IMR-90 (cell line): Measurements from ENCODE around the gene BEGAIN. TPM values are rescaled to one million over a fixed set of nuclear protein-coding genes. Genes with fewer than 3 reads are reported as not detected.

Source experiments
- ATAC-seq: fragments of 200-7000 bp; cut with Tn5 transposase; 2 replicates; pipeline ENCODE4 v1.9.1; 2020; ENCODE audit warnings: low read depth, mild to moderate bottlenecking, moderate library complexity
- BruUV-seq: library from RNA; stranded (reverse); fragments of 400-500 nt; replicated peaks from 2 replicates; lab custom pipeline; 2021; lab: Mats Ljungman, UMichigan
- CTCF ChIA-PET: fragments of 300-600 bp; formaldehyde crosslinking; extraction: SDS; loops from one replicate; lab custom pipeline; 2021; ENCODE audit warnings: antibody characterized with exemption; lab: Yijun Ruan, JAX
- POLR2A ChIA-PET: fragments of 300-600 bp; sonication (Branson Sonifier 250); formaldehyde crosslinking; loops from one replicate; lab custom pipeline; 2022; ENCODE audit warnings: antibody characterized with exemption; ENCODE audit not compliant: unreplicated experiment; lab: Charles Lee
- DNase-seq: peaks from one replicate; pipeline ENCODE4 v3.0.0; 2013
- H2AFZ ChIP-seq: replicated peaks from 2 replicates; pipeline ENCODE3; 2013; ENCODE audit warnings: low read length, mild to moderate bottlenecking; ENCODE audit not compliant: poor library complexity
- H2AK5ac ChIP-seq: 2 replicates; pipeline ENCODE4 v1.6.1; 2013; ENCODE audit warnings: low read depth, low read length, inconsistent platforms
- H2AK9ac ChIP-seq: replicated peaks from 2 replicates; pipeline ENCODE3; 2013; ENCODE audit warnings: mild to moderate bottlenecking, low read depth, low read length, moderate library complexity; ENCODE audit not compliant: poor library complexity
- H2BK120ac ChIP-seq: 2 replicates; pipeline ENCODE4 v1.6.1; 2013; ENCODE audit warnings: low read depth, low read length, inconsistent platforms
- H2BK15ac ChIP-seq: 3 replicates; pipeline ENCODE4 v1.6.1; 2013; ENCODE audit warnings: low read depth, low read length, inconsistent platforms
- H2BK20ac ChIP-seq: 2 replicates; pipeline ENCODE4 v1.6.1; 2013; ENCODE audit warnings: low read depth, mild to moderate bottlenecking, inconsistent platforms, low read length, moderate library complexity
- H2BK5ac ChIP-seq: 2 replicates; pipeline ENCODE4 v1.6.1; 2013; ENCODE audit warnings: mild to moderate bottlenecking, low read depth, low read length, inconsistent platforms; ENCODE audit not compliant: poor library complexity, severe bottlenecking
- H3K14ac ChIP-seq: replicated peaks from 2 replicates; pipeline ENCODE4 v1.6.1; 2013; ENCODE audit warnings: low read depth, low read length, inconsistent platforms
- H3K18ac ChIP-seq: 2 replicates; pipeline ENCODE4 v1.6.1; 2013; ENCODE audit warnings: low read depth, low read length, control low read depth
- H3K23ac ChIP-seq: 2 replicates; pipeline ENCODE4 v1.6.1; 2013; ENCODE audit warnings: low read depth, low read length, inconsistent platforms
- H3K27ac ChIP-seq: 2 replicates; pipeline ENCODE4 v1.5.1; 2013; ENCODE audit warnings: mild to moderate bottlenecking, control low read depth, low read length; ENCODE audit not compliant: insufficient read depth
- H3K27me3 ChIP-seq: 2 replicates; pipeline ENCODE4 v1.6.1; 2013; ENCODE audit warnings: low read length; ENCODE audit not compliant: control insufficient read depth, insufficient read depth
- H3K36me3 ChIP-seq: 2 replicates; pipeline ENCODE4 v1.6.1; 2013; ENCODE audit warnings: low read length, mixed read lengths; ENCODE audit not compliant: control insufficient read depth, insufficient read depth
- H3K4ac ChIP-seq: 2 replicates; pipeline ENCODE4 v1.6.1; 2013; ENCODE audit warnings: low read depth, low read length, inconsistent platforms
- H3K4me1 ChIP-seq: 2 replicates; pipeline ENCODE4 v1.6.1; 2013; ENCODE audit warnings: low read length, mixed read lengths; ENCODE audit not compliant: control insufficient read depth, insufficient read depth
- H3K4me2 ChIP-seq: 2 replicates; pipeline ENCODE4 v1.6.1; 2013; ENCODE audit warnings: low read depth, mild to moderate bottlenecking, control low read depth, low read length, moderate library complexity
- H3K4me3 ChIP-seq: 2 replicates; pipeline ENCODE4 v1.5.1; 2013; ENCODE audit warnings: low read depth, mild to moderate bottlenecking, control low read depth, low read length, moderate library complexity; ENCODE audit not compliant: insufficient read depth
- H3K56ac ChIP-seq: 2 replicates; pipeline ENCODE4 v1.6.1; 2013; ENCODE audit warnings: low read length, inconsistent platforms; ENCODE audit not compliant: insufficient read depth; ENCODE audit errors: extremely low read depth
- H3K79me1 ChIP-seq, 2 experiments: 2 replicates each; pipeline ENCODE4 v1.6.1; 2013; ENCODE audit warnings: low read length in 2 of 2, inconsistent platforms in 1 of 2, low read depth in 1 of 2
- H3K9ac ChIP-seq: 2 replicates; pipeline ENCODE4 v1.6.1; 2013; ENCODE audit warnings: low read depth, low read length, control low read depth
- H3K9me1 ChIP-seq: 2 replicates; pipeline ENCODE4 v1.6.1; 2013; ENCODE audit warnings: low read length, inconsistent platforms; ENCODE audit not compliant: insufficient read depth
- H3K9me3 ChIP-seq: 2 replicates; pipeline ENCODE4 v1.6.1; 2013; ENCODE audit warnings: low read length; ENCODE audit not compliant: control insufficient read depth, insufficient read depth
- H4K20me1 ChIP-seq: 2 replicates; pipeline ENCODE4 v1.6.1; 2013; ENCODE audit warnings: low read length, inconsistent platforms; ENCODE audit not compliant: insufficient read depth
- H4K5ac ChIP-seq: 2 replicates; pipeline ENCODE4 v1.6.1; 2013; ENCODE audit warnings: mild to moderate bottlenecking, low read depth, low read length, control low read depth
- H4K8ac ChIP-seq, 2 experiments: 2 replicates each; pipeline ENCODE4 v1.6.1; 2013; ENCODE audit warnings: low read depth in 2 of 2, low read length in 2 of 2, control low read depth in 1 of 2, inconsistent platforms in 1 of 2
- H4K91ac ChIP-seq: 2 replicates; pipeline ENCODE4 v1.6.1; 2013; ENCODE audit warnings: low read depth, low read length, inconsistent platforms; ENCODE audit not compliant: insufficient read depth
- BHLHE40 ChIP-seq: fragments of 150-350 bp; IDR thresholded peaks from 2 replicates; pipeline ENCODE4 v1.6.1; 2016; ENCODE audit warnings: mild to moderate bottlenecking, low read depth, low read length
- CEBPB ChIP-seq: IDR thresholded peaks from 2 replicates; pipeline ENCODE4 v1.6.1; 2012; ENCODE audit warnings: low read depth, low read length, improper control_type of control experiment
- CHD1 ChIP-seq: IDR thresholded peaks from 2 replicates; pipeline ENCODE4 v1.6.1; 2012; ENCODE audit warnings: low read depth, low read length, improper control_type of control experiment
- FOS ChIP-seq: fragments of 150-350 bp; IDR thresholded peaks from 2 replicates; pipeline ENCODE4 v1.6.1; 2016; ENCODE audit warnings: low read depth, low read length
- MAFK ChIP-seq: IDR thresholded peaks from 2 replicates; pipeline ENCODE4 v1.6.1; 2012; ENCODE audit warnings: low read depth, low read length, improper control_type of control experiment
- MAZ ChIP-seq: IDR thresholded peaks from 2 replicates; pipeline ENCODE4 v1.6.1; 2012; ENCODE audit warnings: low read depth, mild to moderate bottlenecking, low read length, improper control_type of control experiment, moderate library complexity, borderline replicate concordance
- RAD21 ChIP-seq: IDR thresholded peaks from 2 replicates; pipeline ENCODE4 v1.6.1; 2012; ENCODE audit warnings: low read length, improper control_type of control experiment
- RCOR1 ChIP-seq: IDR thresholded peaks from 2 replicates; pipeline ENCODE4 v1.6.1; 2012; ENCODE audit warnings: mild to moderate bottlenecking, low read length, improper control_type of control experiment; ENCODE audit not compliant: insufficient replicate concordance
- SMC3 ChIP-seq: fragments of 150-350 bp; IDR thresholded peaks from 2 replicates; pipeline ENCODE4 v1.6.1; 2016; ENCODE audit warnings: low read depth, mild to moderate bottlenecking, antibody characterized with exemption, low read length, moderate library complexity
- WGBS, 2 experiments: methylation state at CpG; one replicate each; pipeline versions ENCODE4 v1.1.5 to v1.1.7; 2013; ENCODE audit warnings: missing lambda C conversion rate in 2 of 2; ENCODE audit not compliant: insufficient read length in 1 of 2; ENCODE audit errors: extremely low coverage in 2 of 2; 5-methylcytosine and 5-hydroxymethylcytosine counted together
- dilution Hi-C: fragments of 300-500 bp; cut with HindIII; formaldehyde crosslinking; loops from one replicate; pipeline ENCODE4 v1.14.3; 2018; ENCODE audit warnings: low sequenced_read_pairs; ENCODE audit not compliant: unreplicated experiment
- in situ Hi-C: fragments of 300-500 bp; cut with MboI; formaldehyde crosslinking; loops from 3 replicates; pipeline ENCODE4 v1.14.3; 2019; ENCODE audit warnings: low sequenced_read_pairs, inconsistent platforms, mixed read lengths
- intact Hi-C: fragments of 100-400 bp; cut with micrococcal nuclease; formaldehyde crosslinking; loops from 2 replicates; pipeline ENCODE4 v1.10.0; 2022
- polyA plus RNA-seq, 3 experiments: library from polyadenylated mRNA; depleted of rRNA; stranded (reverse); fragments of >200 nt; gene quantifications; 2 replicates each; pipeline ENCODE4 v1.2.3, GENCODE V29; 2012; ENCODE audit warnings: low replicate concordance in 1 of 3
- total RNA-seq: library from RNA; depleted of rRNA; stranded (reverse); fragments of >200 nt; gene quantifications from 2 replicates; pipeline ENCODE4 v1.2.3, GENCODE V29; 2012
- TF ChIP-seq, protein P1 (sequence below): fragments of 150-350 bp; IDR thresholded peaks from 2 replicates; pipeline ENCODE4 v1.6.1; 2017; ENCODE audit warnings: mild to moderate bottlenecking, antibody characterized with exemption, low read length, low read depth

Gene BEGAIN
- total and polyA plus RNA-seq, 2 of the 4 experiments (the other 2 are of a cell fraction): 0.18 to 0.99 TPM

DNA sequence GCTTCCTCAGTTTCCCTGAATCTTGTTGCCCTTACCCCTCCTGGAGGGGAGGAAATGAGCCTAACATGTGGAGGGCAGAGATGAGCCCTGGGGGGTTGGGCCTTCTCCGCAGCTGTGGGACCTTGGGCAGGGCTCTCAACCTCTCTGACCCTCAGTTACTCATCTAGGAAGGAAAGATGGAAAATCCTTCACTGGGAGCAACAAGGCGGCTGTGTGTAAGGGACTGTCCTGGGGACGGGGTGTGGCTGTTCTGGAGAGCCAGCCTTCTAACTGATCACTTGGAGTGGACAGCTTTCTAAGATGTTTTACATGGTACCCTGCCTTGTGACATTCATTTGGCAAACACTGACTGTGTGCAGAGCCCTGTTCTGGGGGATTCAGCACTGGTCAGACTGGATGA lies 14.7 kb downstream of the BEGAIN start:
- intact Hi-C loops: no loop called here
- no CpG with 5 or more reads among the region's 3 CpGs for WGBS, 2 experiments
- no peak overlapping the region for H4K5ac ChIP-seq

More for the DNA sequence above, 14.7 kb downstream of the BEGAIN start:
- no peak overlapping the region for H2AK9ac ChIP-seq
- H2AFZ ChIP-seq: no peak overlapping the region
- H3K14ac ChIP-seq: no peak overlapping the region
- peaks cover 3% of the 10 kb centered on the region; the same call in 1 of the 2 replicates for H3K4me1 ChIP-seq
- H3K9ac ChIP-seq: no peak overlapping the region
- DNase-seq: no peak
- no peak overlapping the region for H3K4me2 ChIP-seq
- H3K4ac ChIP-seq: no peak overlapping the region
- dilution Hi-C loops (no loop called here), in situ Hi-C loops (no loop called here)
- no peak overlapping the region for H4K8ac ChIP-seq
- TF ChIP-seq RAD21 (no peak), SMC3 (no peak), CHD1 (no peak), FOS (no peak), MAFK (no peak), RCOR1 (no peak), MAZ (no peak), BHLHE40 (no peak), CEBPB (no peak)
- TF ChIP-seq, protein P1, sequence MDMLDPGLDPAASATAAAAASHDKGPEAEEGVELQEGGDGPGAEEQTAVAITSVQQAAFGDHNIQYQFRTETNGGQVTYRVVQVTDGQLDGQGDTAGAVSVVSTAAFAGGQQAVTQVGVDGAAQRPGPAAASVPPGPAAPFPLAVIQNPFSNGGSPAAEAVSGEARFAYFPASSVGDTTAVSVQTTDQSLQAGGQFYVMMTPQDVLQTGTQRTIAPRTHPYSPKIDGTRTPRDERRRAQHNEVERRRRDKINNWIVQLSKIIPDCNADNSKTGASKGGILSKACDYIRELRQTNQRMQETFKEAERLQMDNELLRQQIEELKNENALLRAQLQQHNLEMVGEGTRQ: no peak
- no peaks in the 10 kb centered on the region for H3K36me3 ChIP-seq
- no peaks in the 10 kb centered on the region for H3K9me3 ChIP-seq
- H3K79me1 ChIP-seq: no peaks in the 10 kb centered on the region
- no peak overlapping the region for H3K56ac ChIP-seq
- no peak overlapping the region for H3K4me3 ChIP-seq
- no peak overlapping the region for H2BK20ac ChIP-seq
- no peaks in the 10 kb centered on the region for H3K9me1 ChIP-seq
- no peak overlapping the region for H2BK5ac ChIP-seq
- no TSS peak for BruUV-seq
- no peak for ATAC-seq
- peaks cover 77% of the 10 kb centered on the region for H3K27me3 ChIP-seq
- no peak overlapping the region for H3K23ac ChIP-seq
- no peak overlapping the region for H4K91ac ChIP-seq
- H2BK15ac ChIP-seq: no peak overlapping the region
- CTCF ChIA-PET: no interaction called here
- no peak overlapping the region for H2BK120ac ChIP-seq
- H2AK5ac ChIP-seq: no peak overlapping the region
- H3K27ac ChIP-seq: no peak overlapping the region
- H3K18ac ChIP-seq: no peak overlapping the region
- no peaks in the 10 kb centered on the region for H4K20me1 ChIP-seq
- POLR2A ChIA-PET: no interaction called here
